ENCODE data around the gene ZNF124.
"Not testable (repeated sequence)": the region's sequence is repeated elsewhere in the genome, so short reads cannot be mapped to it uniquely, and the experiment has no call there.

The ZNF124 gene

GRCh38 chr1:247171443-247171842, 377 bp downstream of the ZNF124 start:
- not testable (repeated sequence) for DNase-seq

GRCh38 chr1:247165674-247166073, 6.1 kb downstream of the ZNF124 start:
- DNase-seq: no peak

- no peak for DNase-seq
These were observed 7.1 kb downstream of the ZNF124 start for GRCh38 chr1:247164694-247165093.

GRCh38 chr1:247156787-247157232, 15.0 kb downstream of the ZNF124 start:
- no peak for DNase-seq

- no peak for DNase-seq
These were observed 24.0 kb downstream of the ZNF124 start for GRCh38 chr1:247147781-247148180.

- DNase-seq: not testable (repeated sequence)
These were observed 24.7 kb downstream of the ZNF124 start for GRCh38 chr1:247147120-247147519.

GRCh38 chr1:247146671-247147070, 25.1 kb downstream of the ZNF124 start:
- no peak for DNase-seq

GRCh38 chr1:247145279-247145678, 26.5 kb downstream of the ZNF124 start:
- DNase-seq: no peak

- not testable (repeated sequence) for DNase-seq
These were observed 32.3 kb downstream of the ZNF124 start for GRCh38 chr1:247139557-247139956.

- no peak for DNase-seq
These were observed 40.6 kb downstream of the ZNF124 start for GRCh38 chr1:247131236-247131635.

GRCh38 chr1:247127519-247128282, 44.1 kb downstream of the ZNF124 start:
- not testable (repeated sequence) for DNase-seq

- DNase-seq: not testable (repeated sequence)
These were observed 45.2 kb downstream of the ZNF124 start for GRCh38 chr1:247126601-247127000.

- not testable (repeated sequence) for DNase-seq
These were observed 45.7 kb downstream of the ZNF124 start for GRCh38 chr1:247126166-247126565.

- DNase-seq: no peak
These were observed 50.4 kb downstream of the ZNF124 start for GRCh38 chr1:247121382-247121781.

GRCh38 chr1:247120408-247120668, 51.5 kb downstream of the ZNF124 start:
- not testable (repeated sequence) for DNase-seq

GRCh38 chr1:247119600-247120407, 52.0 kb downstream of the ZNF124 start:
- DNase-seq: no peak

- peak; percentile 20 for DNase-seq
These were observed 52.8 kb downstream of the ZNF124 start for GRCh38 chr1:247118946-247119446.

- no peak for DNase-seq
These were observed 56.3 kb downstream of the ZNF124 start for GRCh38 chr1:247115545-247115944.

GRCh38 chr1:247115141-247115510, 56.7 kb downstream of the ZNF124 start:
- DNase-seq: no peak

- DNase-seq: no peak
These were observed 57.3 kb downstream of the ZNF124 start for GRCh38 chr1:247114351-247115140.

- no peak for DNase-seq
These were observed 58.0 kb downstream of the ZNF124 start for GRCh38 chr1:247113733-247114271.

GRCh38 chr1:247113094-247113497, 58.7 kb downstream of the ZNF124 start:
- DNase-seq: no peak

- no peak for DNase-seq
These were observed 59.4 kb downstream of the ZNF124 start for GRCh38 chr1:247112479-247112781.
